OCI-LY3 (cell line): ENCODE data around the gene SOCS7.
A peak's percentile ranks its signal among the peaks of the same experiment; 100 is the strongest.

Source experiments
- H2AFZ ChIP-seq: fragments of 200-600, 300-600 bp; shearing (Covaris generic); 2 replicates; pipeline ENCODE4 v1.6.0; 2014; ENCODE audit warnings: antibody characterized with exemption, low read depth, low read length
- H3K27ac ChIP-seq: fragments of 200-600, 300-600 bp; sonication (generic); 2 replicates; pipeline ENCODE4 v1.5.1; 2014; ENCODE audit warnings: mild to moderate bottlenecking, low read length, moderate library complexity, mixed read lengths
- H3K27me3 ChIP-seq: fragments of 200-600, 300-600 bp; sonication (generic); 2 replicates; pipeline ENCODE4 v1.6.1; 2014; ENCODE audit warnings: low read depth, low read length, mixed read lengths
- H3K36me3 ChIP-seq: fragments of 200-600, 300-600 bp; sonication (generic); replicated peaks from 2 replicates; pipeline ENCODE3; 2014; ENCODE audit warnings: low read depth, low read length, mixed read lengths
- H3K4me1 ChIP-seq: fragments of 300-600, 200-600 bp; sonication (generic); 2 replicates; pipeline ENCODE4 v1.6.1; 2014; ENCODE audit warnings: low read length, mixed read lengths
- H3K4me2 ChIP-seq: fragments of 200-600, 300-600 bp; sonication (generic); 2 replicates; pipeline ENCODE4 v1.6.1; 2014; ENCODE audit warnings: low read length, mixed read lengths
- H3K4me3 ChIP-seq: fragments of 300-600, 200-600 bp; sonication (generic); 2 replicates; pipeline ENCODE4 v1.5.1; 2014; ENCODE audit warnings: antibody characterized with exemption, mild to moderate bottlenecking, low read length, moderate library complexity
- H3K79me2 ChIP-seq: fragments of 300-600, 200-600 bp; shearing (Covaris generic); 2 replicates; pipeline ENCODE4 v1.6.1; 2014; ENCODE audit warnings: mild to moderate bottlenecking, low read length, mixed read lengths
- H3K9ac ChIP-seq: fragments of 300-600, 200-600 bp; shearing (Covaris generic); 2 replicates; pipeline ENCODE4 v1.6.0; 2014; ENCODE audit warnings: mild to moderate bottlenecking, low read length, moderate library complexity
- H3K9me3 ChIP-seq: fragments of 200-600, 300-600 bp; shearing (Covaris generic); 2 replicates; pipeline ENCODE4 v1.6.1; 2014; ENCODE audit warnings: low read length, mixed read lengths; ENCODE audit not compliant: insufficient read depth
- H4K20me1 ChIP-seq: fragments of 200-600, 300-600 bp; sonication (generic); 2 replicates; pipeline ENCODE4 v1.6.1; 2016; ENCODE audit warnings: low read length, mixed read lengths; ENCODE audit not compliant: insufficient read depth
- EZH2phosphoT487 ChIP-seq: fragments of 200-600 bp; shearing (Covaris generic); IDR thresholded peaks from 2 replicates; pipeline ENCODE4 v1.6.1; 2018; ENCODE audit warnings: antibody characterized with exemption, mixed run types, low read depth
- TF ChIP-seq, protein P1 (sequence below): fragments of 200-600, 300-600 bp; sonication (generic); IDR thresholded peaks from 2 replicates; pipeline ENCODE4 v1.5.1; 2014; ENCODE audit warnings: antibody characterized with exemption, low read length, low read depth

The SOCS7 gene

DNA sequence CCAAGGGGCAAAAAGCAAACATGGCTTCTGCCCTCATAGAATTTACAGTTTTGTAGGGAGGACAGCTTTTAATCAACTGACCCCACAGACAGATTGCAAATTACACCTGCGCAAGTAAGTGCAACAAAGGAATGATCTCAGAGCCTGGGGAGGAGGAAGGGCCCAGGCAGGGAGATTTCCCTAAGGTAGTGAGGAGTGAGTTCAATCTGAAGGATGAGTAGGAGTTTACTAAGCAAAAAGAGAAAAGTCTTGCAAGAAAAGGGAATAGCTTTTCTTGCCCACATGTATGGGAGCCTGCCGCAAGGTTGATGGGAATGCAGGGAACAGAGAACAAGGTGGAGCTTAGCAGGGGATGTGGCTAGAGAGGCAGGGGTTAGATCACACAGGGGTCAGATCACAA is 1.6 kb upstream of the SOCS7 start:
- no peak overlapping the region for H3K4me3 ChIP-seq
- no peak overlapping the region for H3K27ac ChIP-seq

DNA sequence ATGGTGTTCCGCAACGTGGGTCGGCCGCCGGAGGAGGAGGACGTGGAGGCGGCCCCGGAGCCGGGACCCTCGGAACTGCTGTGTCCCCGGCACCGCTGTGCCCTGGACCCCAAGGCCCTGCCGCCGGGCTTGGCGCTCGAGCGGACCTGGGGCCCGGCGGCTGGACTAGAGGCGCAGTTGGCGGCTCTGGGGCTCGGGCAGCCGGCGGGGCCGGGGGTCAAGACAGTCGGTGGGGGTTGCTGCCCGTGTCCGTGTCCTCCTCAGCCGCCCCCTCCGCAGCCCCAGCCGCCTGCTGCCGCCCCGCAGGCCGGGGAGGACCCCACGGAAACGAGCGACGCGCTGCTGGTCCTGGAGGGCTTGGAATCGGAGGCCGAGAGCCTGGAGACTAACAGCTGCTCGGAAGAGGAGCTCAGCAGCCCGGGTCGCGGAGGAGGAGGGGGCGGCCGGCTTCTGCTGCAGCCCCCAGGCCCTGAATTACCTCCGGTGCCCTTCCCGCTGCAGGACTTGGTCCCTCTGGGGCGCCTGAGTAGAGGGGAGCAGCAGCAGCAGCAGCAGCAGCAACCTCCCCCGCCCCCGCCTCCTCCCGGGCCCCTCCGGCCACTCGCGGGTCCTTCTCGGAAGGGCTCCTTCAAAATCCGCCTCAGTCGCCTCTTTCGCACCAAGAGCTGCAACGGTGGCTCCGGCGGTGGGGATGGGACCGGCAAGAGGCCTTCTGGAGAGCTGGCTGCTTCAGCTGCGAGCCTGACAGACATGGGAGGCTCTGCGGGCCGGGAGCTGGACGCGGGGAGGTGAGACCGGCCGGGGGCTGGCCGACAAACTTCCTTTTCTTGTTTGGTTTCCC is 821 bp downstream of the SOCS7 start:
- TF ChIP-seq, protein P1, sequence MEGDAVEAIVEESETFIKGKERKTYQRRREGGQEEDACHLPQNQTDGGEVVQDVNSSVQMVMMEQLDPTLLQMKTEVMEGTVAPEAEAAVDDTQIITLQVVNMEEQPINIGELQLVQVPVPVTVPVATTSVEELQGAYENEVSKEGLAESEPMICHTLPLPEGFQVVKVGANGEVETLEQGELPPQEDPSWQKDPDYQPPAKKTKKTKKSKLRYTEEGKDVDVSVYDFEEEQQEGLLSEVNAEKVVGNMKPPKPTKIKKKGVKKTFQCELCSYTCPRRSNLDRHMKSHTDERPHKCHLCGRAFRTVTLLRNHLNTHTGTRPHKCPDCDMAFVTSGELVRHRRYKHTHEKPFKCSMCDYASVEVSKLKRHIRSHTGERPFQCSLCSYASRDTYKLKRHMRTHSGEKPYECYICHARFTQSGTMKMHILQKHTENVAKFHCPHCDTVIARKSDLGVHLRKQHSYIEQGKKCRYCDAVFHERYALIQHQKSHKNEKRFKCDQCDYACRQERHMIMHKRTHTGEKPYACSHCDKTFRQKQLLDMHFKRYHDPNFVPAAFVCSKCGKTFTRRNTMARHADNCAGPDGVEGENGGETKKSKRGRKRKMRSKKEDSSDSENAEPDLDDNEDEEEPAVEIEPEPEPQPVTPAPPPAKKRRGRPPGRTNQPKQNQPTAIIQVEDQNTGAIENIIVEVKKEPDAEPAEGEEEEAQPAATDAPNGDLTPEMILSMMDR: no peak
- no peak for TF ChIP-seq EZH2phosphoT487
- H3K27me3 ChIP-seq: no peaks in the 10 kb centered on the region
- H3K9me3 ChIP-seq: no peaks in the 10 kb centered on the region
- H3K9ac ChIP-seq: peak overlapping the region; percentile 78
- H2AFZ ChIP-seq: no peak overlapping the region
- H3K36me3 ChIP-seq: no peaks in the 10 kb centered on the region
- H3K27ac ChIP-seq: no peak overlapping the region
- peak overlapping the region; percentile 95 for H3K4me2 ChIP-seq
- peaks cover 20% of the 10 kb centered on the region for H4K20me1 ChIP-seq
- H3K4me3 ChIP-seq: peak overlapping the region; percentile 84
- H3K4me1 ChIP-seq: peaks cover 18% of the 10 kb centered on the region
- H3K79me2 ChIP-seq: peaks cover 39% of the 10 kb centered on the region

More for the DNA sequence above, 1.6 kb upstream of the SOCS7 start:
- no peak overlapping the region for H2AFZ ChIP-seq
- H3K36me3 ChIP-seq: no peaks in the 10 kb centered on the region
- no peaks in the 10 kb centered on the region for H3K9me3 ChIP-seq
- no peak overlapping the region for H3K9ac ChIP-seq
- peaks cover 18% of the 10 kb centered on the region for H4K20me1 ChIP-seq
- no peak overlapping the region for H3K4me2 ChIP-seq
- H3K27me3 ChIP-seq: no peaks in the 10 kb centered on the region
- H3K79me2 ChIP-seq: peaks cover 24% of the 10 kb centered on the region
- no peak for TF ChIP-seq EZH2phosphoT487
- TF ChIP-seq, protein P1: no peak
- peaks cover 18% of the 10 kb centered on the region for H3K4me1 ChIP-seq

DNA sequence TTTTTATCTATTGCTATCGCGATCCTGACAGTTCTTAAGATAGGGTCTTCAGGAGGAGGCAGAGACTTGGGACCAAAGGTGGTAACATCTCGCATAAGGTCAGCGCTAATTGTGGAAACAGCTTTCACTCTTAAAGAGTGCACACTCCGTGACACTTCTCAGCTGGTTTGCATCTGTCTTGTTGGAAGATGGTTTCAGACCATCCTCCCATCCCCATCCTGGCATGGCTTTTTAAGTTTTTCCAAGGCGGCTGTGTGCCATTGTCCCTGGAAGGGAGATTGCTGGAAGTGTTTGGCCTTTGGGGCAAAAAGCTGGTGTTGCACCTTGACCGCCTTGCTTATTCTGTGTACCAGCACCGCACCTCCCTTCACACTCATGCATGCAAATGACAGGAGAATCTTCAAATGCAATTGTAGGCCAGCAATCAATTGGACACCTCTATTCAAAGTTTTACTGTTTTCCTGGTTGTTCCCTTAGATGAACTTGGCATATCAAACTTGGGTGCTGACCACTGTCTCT is 1.5 kb downstream of the SOCS7 start:
- Histone ChIP-seq H4K20me1 (peaks cover 20% of the 10 kb centered on the region), H3K79me2 (peaks cover 46% of the 10 kb centered on the region), H3K4me3 (peak overlapping the region; percentile 84), H3K9ac (peak overlapping the region; percentile 78), H3K27me3 (no peaks in the 10 kb centered on the region), H3K9me3 (no peaks in the 10 kb centered on the region), H3K36me3 (no peaks in the 10 kb centered on the region), H2AFZ (no peak overlapping the region), H3K4me2 (peak overlapping the region; percentile 95), H3K4me1 (peaks cover 18% of the 10 kb centered on the region), H3K27ac (no peak overlapping the region)
- TF ChIP-seq, protein P1: no peak
- no peak for TF ChIP-seq EZH2phosphoT487

DNA sequence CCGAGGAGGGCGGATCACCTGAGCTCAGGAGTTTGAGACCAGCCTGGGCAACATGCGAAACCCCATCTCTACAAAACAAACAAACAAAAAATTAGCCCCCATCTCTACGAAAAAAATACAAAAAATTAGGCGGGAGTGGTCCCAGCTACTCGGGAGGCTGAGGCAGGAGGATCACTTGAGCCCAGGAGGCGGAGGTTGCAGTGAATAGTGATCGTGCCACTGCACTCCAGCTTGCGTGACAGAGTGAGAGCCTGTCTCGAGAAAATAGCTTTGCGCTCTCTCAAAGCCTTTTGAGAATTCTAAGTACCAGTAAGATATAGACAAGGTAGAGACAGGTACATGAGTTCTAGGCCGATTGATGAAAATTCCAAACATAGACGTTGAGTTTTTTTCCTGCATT is 2.0 kb downstream of the SOCS7 start:
- Histone ChIP-seq H3K36me3 (no peaks in the 10 kb centered on the region), H3K4me1 (peaks cover 18% of the 10 kb centered on the region), H2AFZ (no peak overlapping the region), H3K9ac (no peak overlapping the region), H3K79me2 (peaks cover 49% of the 10 kb centered on the region), H3K4me3 (no peak overlapping the region), H3K4me2 (peak overlapping the region; percentile 95), H3K27ac (no peak overlapping the region), H4K20me1 (peaks cover 20% of the 10 kb centered on the region), H3K27me3 (no peaks in the 10 kb centered on the region), H3K9me3 (no peaks in the 10 kb centered on the region)
- TF ChIP-seq, protein P1: no peak
- TF ChIP-seq EZH2phosphoT487: no peak
